Amniotic epithelial cell (primary cell): ENCODE data around the gene FXYD1.

ENCODE experiments used
- DNase-seq: peaks from one replicate; pipeline ENCODE4 v3.0.0-alpha.2; 2010; ENCODE audit warnings: low read depth

Gene FXYD1

DNA sequence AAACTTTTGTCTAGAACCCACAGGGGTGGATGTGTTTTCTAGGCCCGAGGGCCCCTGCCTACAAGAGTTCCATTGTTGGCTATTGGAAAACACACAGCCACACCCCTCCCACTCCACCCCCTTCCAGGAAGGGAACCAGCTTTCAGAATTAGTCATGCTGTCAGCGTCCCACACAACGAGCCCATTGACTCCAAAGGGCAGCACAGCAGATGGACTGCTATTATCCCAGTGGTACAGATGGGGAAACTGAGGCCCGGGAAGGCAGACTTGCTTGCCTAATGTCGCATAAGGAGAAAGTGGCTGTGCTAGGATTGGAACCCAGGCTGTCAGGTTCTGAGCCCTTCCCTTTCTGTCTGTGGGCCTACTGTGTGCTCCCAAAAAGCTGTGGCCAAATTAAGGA is 31.1 kb upstream of the FXYD1 start:
- DNase-seq: peak; percentile 12

DNA sequence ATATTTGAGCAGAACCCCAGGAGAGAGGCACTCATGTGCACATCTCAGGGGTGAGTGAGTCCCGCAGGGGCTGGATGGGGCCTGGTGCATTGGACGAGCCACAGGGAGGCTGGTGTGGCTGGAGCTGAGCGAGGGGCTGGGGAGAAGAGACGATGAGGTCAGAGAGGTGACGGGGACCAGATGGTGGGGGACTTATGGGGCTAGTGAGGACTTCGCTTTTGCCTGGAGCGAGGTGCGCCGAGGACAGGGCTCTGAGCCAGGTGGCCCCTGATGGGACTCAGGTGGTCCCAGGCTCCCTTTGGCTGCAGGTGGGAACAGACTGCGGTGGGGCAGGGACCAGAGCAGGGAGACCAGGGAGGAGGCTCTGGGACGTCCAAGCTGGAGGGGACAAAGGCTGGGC is 29.9 kb upstream of the FXYD1 start:
- DNase-seq: no peak

GRCh38 chr19:35109395-35110112 is 29.1 kb upstream of the FXYD1 start:
- no peak for DNase-seq

GRCh38 chr19:35110974-35111373 is 27.6 kb upstream of the FXYD1 start:
- DNase-seq: no peak

- no peak for DNase-seq
Observed at GRCh38 chr19:35112995-35113688, 25.5 kb upstream of the FXYD1 start.

GRCh38 chr19:35114353-35115176 is 24.1 kb upstream of the FXYD1 start:
- peak; percentile 32 for DNase-seq

DNA sequence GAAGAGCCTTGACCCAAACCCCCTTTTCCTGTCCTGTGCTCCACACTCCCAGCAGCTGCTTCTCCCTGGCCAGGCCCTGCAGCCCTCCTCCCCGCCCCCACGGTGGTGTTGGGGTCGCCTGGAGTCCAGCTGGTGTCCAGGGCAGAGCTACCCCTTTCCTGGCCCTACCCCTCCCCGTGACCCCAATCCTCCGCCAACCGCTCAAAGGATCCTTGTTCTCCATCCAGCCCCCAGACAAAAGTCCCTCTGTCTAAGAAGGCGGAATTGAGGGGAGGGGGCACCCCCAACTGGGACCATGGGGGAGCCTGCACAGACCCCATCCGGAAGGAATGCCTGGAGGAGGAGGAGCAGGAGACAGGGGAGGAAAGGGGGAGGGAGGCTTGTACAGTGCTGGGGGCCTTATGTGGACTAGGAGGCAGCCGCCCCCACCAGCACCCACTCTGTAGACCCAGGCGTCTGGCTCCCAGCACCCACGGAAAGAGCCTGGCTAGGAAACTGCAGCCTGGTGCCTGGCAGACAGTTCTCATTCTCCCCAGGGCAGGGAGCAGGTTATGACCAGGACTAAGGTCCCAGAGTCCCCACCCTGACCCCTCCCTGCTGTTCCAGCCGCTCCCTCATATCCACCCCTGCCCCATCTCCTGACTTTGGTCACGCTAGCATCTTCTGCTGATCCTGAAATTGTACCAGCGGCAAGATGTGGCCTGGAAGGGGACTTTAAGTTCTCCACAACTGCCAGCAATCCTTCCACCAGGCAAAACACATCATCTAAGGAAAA is 23.3 kb upstream of the FXYD1 start, which contains the start of gene FXYD3:
Gene FXYD3 (plus strand): TSS at position 647 of the 775 bp plus-strand sequence. CDS start 3,554 bp downstream, outside the sequence.
- DNase-seq: no peak

GRCh38 chr19:35116072-35116801 is 22.4 kb upstream of the FXYD1 start:
- no peak for DNase-seq

DNA sequence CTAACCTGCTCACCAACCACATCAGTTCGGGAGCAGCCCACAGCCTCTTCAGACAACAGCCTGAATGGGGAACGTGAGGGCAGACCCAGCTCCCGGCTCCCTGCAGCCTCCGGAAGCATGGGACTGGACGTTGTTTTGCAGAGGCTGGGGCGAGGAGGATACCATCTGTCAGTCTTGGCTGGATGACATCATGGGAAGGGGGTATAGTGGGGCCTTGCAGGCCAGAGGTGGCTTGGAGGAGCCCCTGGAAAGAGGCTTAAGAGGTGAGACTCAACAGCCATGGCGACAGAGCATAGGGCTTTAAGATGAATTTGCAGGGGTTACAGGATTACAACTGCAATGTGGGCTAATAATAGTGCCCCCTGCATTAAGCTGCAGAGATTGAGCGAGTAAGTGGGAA is 21.5 kb upstream of the FXYD1 start:
- DNase-seq: no peak

- no peak for DNase-seq
Observed at GRCh38 chr19:35117799-35118198, 20.8 kb upstream of the FXYD1 start.

DNA sequence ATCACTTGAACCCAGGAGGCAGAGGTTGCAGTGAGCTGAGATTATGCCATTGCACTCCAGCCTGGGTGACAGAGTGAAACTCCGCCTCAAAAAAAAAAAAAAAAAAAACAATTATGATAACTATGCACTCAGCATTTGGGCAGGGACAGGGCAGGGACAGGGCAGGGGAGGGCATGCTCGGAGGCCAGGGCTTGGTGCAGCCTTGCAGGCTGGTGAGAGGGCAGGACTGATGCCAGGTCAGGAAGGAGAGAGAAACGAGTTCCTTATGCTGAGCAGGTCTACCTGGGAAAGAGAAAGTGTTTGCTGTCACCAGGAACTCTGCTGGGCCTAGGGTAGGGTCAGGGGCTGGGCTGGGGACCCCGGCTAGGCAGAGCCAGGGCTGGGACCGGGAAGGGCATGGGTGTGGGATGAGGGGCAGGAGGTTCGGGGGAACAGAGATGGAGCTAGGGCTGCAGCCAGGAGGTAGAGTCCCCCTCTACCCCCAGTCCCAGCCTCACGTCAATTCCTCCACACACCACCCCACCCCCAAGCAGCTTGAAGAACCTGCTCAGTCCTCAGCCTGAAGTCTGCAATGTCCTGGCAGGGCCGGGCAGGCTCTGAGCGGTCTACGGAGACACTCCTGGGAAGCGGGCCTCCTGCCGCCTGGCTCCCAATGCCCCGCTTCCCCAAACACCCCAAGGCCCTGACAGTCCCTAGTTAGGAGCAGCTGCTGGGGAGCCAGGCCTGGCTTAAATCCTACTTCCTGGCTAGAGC is 20.2 kb upstream of the FXYD1 start:
- no peak for DNase-seq

- no peak for DNase-seq
Observed at GRCh38 chr19:35119091-35119490, 19.5 kb upstream of the FXYD1 start.

DNA sequence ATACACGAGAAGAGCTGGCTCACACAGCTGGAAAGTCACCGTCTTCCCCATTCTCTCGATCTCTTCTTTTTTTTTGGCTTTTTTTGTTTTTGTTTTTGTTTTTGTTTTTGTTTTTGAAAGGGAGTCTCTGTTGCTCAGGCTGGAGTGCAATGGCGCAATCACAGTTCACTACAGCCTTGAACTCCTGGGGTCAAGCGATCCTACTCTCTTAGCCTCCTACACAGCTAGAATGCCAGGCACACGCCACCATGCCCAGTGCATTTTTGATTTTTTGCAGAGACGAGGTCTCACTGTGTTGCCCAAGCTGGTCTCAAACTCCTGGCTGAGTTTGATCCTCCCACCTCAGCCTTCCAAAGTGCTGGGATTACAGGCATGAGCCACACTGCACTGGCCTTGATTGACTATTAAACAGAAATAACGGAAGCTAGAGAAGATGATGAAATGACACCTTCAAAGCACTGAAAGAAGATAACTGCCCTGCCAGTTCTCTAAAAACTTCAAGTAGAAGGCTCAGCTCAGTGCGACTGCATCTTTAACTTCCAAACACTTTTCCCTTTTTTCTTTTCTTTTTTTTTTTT is 19.0 kb upstream of the FXYD1 start:
- DNase-seq: no peak

DNA sequence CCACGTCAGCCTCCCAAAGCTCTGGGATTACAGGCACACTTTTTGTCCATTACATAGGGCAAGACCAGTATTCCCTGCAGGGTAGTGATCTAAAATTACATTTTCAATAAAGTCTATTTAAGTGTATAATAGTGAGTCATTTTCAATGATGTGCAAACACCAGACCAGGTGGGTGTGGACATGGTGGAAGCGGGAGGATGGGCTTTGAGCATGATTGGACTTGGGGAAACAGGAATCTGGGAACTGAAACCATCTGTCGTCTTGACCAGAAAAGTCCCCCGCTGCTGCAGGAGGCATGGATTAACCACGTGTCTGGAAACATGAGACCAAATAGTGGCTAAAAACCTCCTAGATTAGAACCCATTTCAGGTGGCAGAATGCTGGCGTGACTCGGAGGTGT is 18.1 kb upstream of the FXYD1 start:
- peak; percentile 16 for DNase-seq

GRCh38 chr19:35120898-35121297 is 17.7 kb upstream of the FXYD1 start:
- no peak for DNase-seq

DNA sequence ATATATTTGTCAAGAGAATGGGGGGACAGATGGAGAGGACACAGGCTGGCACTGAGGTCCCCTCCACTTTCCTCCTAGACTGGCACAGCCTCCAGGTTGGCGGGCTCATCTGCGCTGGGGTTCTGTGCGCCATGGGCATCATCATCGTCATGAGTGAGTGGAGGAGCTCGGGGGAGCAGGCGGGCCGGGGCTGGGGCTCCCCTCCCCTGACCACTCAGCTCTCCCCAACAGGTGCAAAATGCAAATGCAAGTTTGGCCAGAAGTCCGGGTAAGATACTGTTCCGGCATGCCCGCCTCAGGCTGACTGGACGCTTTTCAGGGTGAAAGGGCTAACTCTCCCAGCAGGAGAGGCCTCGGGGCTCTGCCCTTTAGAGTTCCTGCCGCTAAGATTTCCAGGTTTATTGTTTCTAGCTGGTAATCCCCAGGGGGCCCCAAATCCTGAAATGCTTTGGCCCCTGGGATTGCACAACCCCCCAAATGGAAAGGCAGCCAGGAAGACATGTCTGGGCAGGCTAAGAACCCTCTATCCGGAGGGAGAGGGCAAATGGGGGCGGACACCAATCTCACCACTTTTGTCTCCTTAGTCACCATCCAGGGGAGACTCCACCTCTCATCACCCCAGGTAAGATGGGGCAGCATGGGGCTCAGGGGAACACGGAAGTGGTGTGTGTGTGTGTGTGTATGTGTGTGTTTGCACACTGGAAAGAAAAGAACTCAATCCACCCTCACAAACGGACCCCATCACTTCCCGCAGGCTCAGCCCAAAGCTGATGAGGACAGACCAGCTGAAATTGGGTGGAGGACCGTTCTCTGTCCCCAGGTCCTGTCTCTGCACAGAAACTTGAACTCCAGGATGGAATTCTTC is 15.7 kb upstream of the FXYD1 start:
- DNase-seq: no peak

GRCh38 chr19:35123573-35123972 is 15.1 kb upstream of the FXYD1 start:
- DNase-seq: no peak

- DNase-seq: peak; percentile 71
Observed at GRCh38 chr19:35124098-35125060, 14.2 kb upstream of the FXYD1 start.
